ENCODE measurements around the gene LRMDA.
"Not testable (repeated sequence)": the region's sequence is repeated elsewhere in the genome, so short reads cannot be mapped to it uniquely, and the experiment has no call there.

Gene LRMDA

DNA sequence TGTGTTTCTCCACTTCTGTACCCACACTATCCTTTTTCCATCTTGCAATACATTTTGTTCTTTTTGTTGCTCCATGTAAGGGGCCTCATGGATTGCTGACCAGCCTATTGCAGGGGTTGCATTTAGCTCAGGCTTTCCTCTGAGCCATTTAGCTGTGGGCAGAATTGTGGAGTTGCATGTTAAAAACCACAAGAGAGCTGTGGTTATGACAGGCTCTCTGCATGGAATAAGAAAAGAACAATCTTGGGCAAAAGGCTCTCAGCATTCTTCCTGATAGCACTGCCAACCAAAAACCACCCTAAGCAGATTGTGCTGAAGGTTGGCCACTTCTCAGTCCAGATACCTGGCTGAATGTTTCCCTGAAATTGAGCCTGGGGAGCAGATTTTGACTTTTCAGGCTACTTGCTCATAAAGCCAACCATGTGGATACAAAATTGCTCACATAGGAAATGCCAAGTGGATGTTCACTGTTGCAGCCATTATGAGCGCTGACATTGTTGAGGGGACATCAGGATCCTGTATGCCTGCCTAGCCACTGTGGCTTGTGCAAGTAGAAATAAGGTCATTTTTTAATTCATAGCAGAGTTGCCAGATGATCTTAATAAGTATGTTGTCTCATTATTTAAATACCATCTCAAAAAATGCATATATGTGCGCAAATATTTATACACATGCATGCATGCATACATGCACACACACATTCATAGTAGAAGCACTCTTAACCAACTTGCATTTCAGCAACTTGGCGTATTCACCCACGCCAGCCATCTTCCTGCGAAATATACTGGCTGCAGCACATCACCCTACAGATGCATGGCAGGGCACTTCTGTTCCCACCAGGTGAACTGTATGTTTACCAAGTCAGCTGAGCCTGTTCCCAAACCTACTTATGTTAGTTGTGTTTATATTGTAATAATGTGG is 695.4 kb downstream of the LRMDA start:
- DNase-seq (ENCODE audit: low spot score): no peak

DNA sequence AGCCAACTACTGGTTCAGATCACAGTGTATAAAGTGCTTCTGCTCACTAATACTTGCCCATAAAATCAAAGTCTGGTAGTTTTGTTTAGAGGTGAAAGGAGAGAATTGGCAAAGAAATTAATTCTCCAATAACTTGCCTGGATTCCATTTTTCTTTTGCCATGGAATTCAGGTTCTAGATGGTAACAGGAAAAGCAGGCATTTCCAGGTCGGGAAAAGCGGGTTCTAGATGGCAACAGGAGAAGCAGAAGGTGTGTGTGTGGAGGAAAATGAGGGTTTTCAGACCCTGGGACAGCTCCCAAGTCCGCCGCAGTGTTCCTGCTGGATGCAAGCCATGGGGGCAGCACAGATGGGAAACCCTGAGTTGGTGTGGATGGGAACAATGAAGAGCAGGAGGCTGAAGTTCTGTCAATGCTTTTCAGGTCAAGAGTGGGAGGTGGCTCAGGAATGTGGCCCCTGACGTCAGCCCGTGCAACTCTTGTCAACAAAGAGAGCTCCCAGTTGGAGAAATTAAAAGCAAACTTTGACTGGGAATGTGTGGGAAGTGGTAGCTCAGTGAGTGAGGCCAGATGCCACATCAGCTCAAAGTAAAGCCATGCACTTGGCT is 696.7 kb downstream of the LRMDA start:
- no peak for DNase-seq (ENCODE audit: low spot score)

DNA sequence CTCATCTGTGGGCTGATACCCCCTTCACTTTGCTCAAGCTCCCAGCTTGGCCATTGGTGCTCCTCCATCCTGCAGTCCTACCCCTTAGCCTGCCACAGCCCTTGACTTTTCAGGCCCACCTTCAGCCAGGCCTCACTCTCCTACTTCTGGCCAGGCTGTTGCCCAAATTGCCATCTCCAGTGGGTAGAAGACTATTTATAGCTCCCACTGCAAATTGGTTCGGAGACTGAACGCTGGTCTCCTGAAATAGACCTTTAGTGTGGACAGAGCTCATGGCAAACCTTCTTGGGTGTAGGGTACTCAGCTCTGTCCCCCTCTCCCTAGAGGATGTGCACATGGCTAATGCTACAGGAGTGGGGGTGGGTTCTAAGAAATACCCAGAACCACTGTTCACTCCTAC is 697.8 kb downstream of the LRMDA start:
- DNase-seq (ENCODE audit: low spot score): no peak

DNA sequence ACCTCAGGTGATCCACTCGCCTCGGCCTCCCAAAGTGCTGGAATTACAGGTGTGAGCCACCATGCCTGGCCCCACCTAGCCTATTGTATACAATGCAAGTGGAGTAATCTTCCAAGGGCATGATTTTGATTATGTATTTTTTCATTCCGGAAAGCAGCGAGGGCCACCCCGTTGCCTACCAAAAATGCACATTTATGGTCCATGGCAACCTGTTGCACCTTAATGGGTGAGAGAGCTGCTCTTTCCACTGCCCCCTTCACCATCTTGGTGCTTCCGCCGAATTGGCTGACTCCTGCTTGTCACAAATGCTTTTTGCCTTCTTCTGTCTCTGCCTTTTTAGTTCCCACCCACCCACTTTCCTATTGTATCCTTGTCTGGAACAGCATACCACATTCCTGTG is 699.5 kb downstream of the LRMDA start:
- no peak for DNase-seq (ENCODE audit: low spot score)

DNA sequence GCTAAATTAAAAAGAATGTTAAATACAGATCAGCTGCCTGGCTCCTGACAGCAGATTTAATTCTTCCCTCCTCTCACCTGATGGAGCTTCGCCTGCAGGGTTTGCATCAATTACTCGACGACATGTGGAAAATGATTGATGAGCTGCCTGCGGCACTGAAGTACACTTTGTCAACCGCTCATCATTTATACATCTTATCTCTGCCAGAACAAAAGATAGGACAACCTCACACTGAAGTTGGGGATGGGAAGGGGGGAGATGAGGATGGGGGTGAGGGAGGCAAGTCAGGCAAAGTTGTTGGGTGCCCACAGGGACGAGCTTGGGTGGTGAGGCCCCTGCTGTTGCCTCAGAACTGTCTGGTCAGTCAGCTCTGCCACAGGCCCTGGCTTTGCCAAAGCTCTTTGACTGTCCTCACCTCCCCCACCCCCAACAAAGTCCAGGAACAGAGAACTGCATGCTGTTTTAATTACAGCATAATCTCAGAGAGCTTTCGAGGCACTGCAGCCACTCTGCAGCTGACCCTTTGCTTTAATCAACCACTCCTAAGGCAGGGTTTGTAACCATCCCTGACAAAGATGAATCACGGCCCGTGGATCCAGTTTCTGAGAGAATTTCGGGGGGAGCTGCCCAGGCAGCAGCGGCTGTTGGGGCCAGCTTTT is 702.3 kb downstream of the LRMDA start:
- DNase-seq (ENCODE audit: low spot score): no peak

DNA sequence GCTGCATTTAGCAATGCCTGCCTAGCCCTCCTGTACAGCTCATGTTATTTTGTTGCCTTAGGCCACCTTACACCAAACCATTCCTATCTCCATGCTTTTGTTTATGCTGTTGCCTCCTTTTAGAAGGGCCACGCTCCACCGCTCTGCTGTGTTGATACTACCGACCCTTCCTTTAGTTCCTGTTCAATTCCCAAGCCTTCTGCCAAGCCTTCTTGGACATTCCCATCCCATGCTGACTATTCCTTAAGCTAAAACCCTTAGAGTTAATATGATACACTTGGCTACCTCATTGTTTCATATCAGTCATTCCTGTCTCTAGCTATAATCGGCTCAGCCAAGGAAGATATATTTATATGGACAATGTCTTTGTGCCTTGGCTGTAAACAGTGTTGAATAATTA is 705.5 kb downstream of the LRMDA start:
- no peak for DNase-seq (ENCODE audit: low spot score)

DNA sequence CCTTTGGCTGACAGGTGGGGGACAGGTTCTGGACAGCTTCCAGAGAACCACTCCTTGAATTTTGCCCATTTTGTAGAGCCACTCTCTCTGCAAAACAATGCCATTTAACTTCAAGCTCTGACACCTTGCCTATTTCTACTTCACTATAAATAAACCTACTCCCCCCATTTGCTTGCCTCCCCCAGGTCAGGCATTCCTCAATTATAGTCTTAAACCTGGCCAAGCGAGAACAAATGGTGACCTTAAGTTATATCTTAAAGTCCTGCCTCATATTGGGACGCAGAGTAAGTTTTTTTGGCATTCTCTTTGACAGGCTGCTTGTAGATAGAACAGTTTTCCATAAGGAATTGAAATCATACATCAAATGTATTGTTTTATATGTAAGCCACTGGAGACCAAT is 706.9 kb downstream of the LRMDA start:
- DNase-seq (ENCODE audit: low spot score): no peak

DNA sequence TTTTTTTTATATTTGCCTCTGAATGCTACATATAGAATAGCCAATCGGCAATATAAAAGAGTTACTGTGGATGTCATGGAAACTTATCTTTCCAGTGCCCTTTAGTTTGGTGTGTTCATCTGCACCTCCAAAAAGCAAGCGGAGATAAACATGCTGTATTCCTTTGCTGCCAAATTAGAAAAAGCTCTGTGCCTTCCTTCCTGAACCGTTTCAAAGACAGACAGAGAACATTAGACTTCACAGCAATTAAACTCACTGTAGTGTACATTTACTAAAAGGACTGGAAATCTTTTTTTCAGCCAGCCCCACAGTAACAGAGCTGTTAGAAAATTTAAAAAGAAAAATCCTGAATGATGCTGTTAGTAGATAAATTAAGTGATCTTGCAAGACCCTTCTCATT is 707.5 kb downstream of the LRMDA start:
- DNase-seq (ENCODE audit: low spot score): no peak

DNA sequence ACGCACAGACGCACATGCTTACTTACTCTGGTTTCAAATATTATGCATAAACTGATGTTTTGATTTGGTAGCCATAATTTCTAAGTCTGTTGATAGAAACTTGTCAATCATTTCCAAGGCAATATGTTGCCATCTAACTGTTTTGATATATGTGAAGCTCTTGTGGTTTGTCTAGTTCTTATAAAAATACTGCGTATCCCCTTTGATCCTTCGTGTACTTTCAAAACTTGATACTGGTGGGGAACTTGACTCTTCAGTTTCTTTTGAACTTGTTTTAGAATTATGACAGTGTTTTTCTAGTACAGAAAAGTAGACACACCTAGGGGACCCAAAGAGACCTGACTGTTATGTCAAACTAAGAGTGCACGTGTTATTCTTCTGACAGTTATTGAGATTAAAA is 708.0 kb downstream of the LRMDA start:
- no peak for DNase-seq (ENCODE audit: low spot score)

DNA sequence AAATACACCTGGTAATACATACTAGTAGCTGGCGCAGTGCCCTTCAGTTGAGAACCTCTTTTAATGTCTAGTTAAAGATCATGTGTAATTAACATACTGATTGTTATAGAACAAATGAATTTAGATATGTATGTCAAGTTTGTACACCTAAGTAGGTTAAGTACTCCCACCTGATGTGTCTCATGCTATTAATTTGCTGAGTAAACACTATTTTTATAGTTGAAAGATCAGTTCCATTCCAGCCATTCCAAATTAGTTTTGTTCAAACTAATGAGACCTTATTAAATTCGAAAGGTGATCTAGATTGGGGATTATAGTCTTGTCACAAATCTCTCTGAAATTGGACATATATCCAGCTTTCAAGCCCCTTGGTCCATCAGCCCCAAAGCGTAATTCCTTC is 710.0 kb downstream of the LRMDA start:
- no peak for DNase-seq (ENCODE audit: low spot score)

DNA sequence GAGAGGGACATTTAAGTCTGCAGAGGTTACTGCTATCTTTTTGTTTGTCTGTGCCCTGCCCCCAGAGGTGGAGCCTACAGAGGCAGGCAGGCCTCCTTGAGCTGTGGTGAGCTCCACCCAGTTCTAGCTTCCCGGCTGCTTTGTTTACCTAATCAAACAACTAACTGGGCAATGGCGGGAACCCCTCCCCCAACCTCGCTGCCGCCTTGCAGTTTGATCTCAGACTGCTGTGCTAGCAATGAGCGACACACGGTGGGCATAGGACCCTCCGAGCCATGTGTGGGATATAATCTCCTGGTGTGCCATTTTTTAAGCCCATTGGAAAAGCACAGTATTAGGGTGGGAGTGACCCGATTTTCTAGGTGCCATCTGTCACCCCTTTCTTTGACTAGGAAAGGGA is 716.8 kb downstream of the LRMDA start:
- DNase-seq (ENCODE audit: low spot score): not testable (repeated sequence)

DNA sequence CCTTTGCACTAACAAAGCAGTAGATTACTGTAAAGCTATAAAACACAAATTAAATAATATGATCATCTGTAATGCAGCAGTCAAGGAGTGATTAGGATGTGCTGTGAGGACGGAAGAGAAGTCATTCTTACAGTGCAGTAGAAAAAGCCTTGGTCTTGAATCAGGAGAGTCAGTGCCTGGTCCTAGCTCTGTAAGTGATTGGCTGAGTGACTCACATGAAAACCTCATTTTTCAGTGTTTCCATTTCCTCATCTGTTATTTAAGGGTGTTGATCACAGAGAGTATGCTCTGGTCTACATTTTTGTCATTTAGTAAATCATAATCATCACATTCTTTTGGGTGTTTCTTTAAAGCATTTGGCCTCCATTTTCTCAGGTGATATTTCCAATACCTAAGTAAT is 717.8 kb downstream of the LRMDA start:
- DNase-seq (ENCODE audit: low spot score): no peak

DNA sequence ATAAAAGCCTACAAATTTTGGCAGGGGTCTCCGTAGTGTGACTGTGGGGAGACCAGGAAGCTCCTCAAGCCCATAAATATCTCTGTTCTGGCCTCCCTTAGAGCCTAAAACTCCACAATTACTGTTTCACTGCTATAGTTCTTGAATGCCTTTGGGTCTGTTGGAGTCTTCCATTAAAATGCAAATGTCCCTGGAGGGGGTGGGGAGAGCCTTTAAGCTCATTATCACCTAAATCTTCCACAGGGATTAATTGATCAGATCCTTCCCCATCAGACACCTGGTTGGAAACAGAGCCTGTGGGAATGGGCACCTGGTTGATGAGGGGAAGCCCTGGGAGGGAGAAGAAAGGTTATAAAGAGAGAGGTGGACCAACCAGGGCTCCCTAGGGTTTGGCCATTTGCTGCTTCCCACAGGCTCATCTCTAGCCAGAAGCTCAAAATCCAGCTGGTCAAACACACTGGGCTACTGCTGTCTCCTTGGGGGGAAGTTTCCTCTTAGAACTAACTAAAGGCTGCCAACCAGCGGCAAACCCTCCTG is 718.2 kb downstream of the LRMDA start:
- DNase-seq (ENCODE audit: low spot score): no peak

DNA sequence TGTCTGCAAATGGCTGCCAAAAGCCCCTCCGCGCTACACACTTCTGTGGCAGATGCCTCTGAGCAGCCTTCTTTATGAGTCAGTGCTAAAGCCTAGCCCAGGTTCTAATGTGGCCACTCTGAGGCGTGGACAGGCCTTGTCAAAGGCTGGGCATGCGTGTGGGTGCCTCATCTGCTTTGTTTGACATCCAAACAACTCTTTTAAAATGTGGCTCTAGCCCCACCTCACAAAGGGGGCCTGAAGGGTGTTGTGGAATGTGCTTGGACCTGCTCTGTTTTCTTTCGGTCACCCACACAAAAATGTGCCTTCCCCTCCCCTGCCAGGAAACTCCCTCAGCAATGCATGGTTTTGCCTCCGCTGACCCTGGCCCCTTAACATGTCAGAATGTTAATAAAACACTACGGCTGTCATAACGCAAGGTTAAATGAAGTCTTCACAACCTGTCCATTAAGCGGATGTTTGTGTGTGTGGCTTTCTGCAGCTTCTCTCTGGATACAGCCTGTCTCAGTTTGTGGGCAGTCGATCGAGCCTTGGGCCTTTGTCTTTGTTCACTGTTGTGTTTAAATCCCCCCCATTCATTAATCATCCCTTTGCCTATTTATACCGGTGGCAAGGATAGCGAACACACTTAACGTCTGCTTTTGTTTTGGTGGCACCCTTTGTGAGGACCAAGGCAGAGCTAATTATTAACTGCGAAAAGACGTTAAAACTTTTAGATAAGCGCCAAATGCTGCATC is 718.9 kb downstream of the LRMDA start:
- DNase-seq (ENCODE audit: low spot score): peak; percentile 70

DNA sequence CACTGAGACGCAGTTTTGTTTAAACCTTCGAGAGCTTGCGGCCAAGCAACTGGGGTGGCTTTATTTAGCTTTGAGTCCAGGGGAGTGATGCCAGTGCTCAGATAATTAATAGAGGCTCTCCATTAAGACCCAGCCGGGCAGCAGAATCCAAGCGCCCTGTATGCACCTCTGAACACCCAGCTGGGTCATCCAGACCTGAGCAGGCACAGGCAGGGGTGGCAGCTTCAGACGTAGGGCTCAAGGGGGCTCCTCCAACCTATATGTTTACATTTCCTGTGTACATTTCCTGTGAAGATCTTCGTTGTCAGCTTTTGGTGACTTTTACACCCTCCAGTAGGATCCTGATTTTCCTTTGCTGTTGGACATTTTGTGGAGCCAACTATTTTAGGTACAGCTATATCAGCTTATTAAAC is 719.5 kb downstream of the LRMDA start:
- peak; percentile 53 for DNase-seq (ENCODE audit: low spot score)

DNA sequence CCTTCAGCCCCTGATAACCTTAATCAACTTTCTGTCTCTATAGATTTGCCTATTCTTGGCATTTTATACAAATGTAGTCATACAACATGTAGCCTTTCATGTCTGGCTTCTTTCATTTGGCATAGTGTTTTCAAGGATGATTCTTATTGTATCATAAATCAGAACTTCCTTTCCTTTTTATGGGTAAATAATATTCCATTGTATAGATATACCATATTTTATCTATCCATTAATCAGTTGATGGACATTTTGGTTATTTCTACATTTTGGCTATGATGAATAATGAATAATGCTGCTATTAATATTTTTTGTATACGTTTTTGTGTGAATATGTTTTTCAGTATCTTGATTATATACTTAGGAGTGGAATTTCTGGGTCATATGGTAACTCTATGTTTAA is 720.8 kb downstream of the LRMDA start:
- DNase-seq (ENCODE audit: low spot score): no peak

DNA sequence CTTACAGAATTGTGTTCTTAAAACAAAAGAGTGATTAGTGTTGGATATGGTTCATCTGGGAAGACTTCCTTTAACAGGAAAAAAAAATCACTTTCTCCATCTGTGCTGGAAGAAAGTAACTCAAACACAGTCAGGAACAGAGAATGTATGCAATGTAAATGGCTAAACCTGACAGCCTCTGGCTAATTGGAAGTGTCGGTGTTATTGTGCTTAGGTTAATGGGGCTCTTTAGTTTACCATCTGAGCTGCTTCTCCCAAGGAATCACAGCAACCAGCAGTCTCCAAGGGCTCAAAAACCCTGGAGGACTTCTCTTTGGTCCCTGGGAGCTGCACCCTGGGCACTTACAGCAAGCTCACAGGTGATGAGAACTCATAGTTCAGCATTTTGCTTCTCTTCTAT is 724.5 kb downstream of the LRMDA start:
- DNase-seq (ENCODE audit: low spot score): no peak

DNA sequence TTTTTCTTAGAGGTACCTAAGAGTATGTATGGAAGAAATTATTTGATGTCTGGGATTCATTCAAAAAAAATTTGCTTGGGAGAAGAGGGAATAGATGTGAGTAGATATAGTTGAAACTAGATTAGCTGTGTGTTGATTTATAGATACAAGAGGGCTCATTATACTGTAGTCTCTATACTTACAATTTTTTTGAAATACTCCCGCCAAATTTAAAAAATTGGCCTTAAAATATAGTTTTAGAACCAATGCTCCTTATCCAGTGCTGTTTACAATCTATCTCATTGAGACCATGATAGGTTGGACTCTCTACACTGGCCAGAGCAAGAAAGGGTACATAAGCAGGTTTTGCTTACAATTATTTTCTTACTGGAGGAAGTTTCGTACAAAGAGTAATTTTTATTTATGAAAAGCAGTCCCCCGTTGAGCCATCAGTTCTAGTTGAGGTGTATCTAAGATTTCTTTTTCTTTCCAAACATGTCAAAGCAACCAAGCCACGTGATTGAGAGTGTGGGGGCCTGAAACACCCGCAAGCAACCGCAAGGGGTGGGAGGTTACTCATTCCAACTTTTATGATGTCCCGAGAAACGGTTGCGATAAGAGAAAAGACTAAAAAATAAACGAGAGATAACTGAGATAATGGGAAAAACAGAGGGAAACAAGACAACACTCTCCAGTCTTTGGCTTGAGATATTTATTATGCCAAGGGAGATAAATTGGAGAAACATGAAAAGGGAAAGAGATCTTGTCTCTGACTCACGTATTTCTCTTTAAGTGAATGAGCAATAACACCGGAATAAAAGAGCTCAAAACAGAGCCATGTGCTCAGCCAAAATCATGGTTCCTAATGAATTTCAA is 729.2 kb downstream of the LRMDA start:
- DNase-seq (ENCODE audit: low spot score): no peak

DNA sequence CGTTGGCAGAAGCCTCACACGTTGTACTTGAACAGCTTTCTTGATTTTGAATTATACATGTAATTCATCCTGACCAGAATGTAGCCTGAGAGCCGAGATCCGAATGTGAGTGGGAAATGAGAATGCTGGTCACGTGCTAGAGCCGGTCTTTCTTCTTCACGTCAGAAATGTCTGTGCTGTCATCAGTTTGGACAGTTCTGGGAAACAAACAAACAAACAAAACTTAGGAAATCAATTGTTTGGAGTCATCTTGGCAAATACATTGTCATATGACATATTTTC is 729.8 kb downstream of the LRMDA start:
- DNase-seq (ENCODE audit: low spot score): no peak

DNA sequence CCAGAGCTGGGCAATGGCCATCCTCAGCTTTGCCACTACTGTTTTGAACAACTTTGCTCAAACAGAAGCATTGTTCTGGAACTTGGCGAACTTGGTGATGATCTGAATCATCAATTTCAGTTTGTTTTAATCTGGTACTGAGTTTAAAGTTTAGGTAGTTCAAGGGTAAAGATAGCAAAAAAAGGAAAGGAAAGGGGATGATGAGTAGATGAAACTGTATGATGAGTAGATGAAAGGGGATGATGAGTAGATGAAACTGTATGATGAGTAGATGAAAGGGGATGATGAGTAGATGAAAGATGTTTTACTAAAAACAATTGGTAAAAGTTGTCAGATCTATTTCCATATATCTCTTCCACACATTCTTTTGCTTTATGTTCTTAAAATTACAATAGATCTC is 737.0 kb downstream of the LRMDA start:
- DNase-seq (ENCODE audit: low spot score): no peak

DNA sequence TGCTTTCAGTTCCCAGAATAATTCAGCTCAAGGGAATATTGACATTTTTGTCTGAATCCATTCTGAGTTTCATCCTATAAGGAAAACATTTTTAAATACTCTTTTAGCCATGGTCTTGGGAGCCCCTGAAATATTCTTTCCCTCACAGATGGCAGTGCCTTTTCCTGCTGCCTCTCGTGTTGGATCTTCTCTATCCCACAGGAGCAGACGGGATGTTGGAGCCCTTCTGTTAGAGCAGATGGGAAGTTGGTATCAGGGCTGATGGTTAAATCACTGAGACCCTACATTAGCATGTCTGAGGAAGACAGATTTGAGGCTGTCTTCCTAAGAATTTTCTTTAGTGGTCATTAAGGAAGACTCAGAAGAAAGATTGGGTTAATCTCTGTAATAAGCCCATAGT is 737.8 kb downstream of the LRMDA start:
- no peak for DNase-seq (ENCODE audit: low spot score)

DNA sequence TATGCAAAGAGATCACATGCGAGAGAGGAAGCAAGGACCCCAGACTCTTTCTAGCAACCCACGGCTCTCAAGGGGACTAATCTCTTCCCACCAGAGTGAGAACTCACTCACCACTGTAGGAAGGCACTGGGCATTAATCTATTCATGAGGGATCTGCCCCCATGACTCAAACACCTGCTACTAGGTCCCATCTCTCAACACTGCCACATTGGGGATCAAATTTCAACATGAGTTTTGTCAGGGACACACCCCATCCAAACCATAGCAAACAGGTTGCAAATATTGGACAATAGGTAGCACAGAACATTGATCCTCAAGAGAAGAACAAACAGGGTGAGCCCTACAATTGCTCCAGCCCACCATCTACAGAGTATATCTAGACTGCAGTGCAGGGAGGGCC is 740.6 kb downstream of the LRMDA start:
- DNase-seq (ENCODE audit: low spot score): no peak

Data from ecto neural progenitor cell (in vitro differentiated cells).